Forelimb muscle (tissue), 1 donor: ENCODE measurements around the gene GDF7. TPM values are rescaled to one million over a fixed set of nuclear protein-coding genes. Genes with fewer than 3 reads are reported as not detected.

ENCODE experiments used
- DNase-seq: peaks from one replicate; pipeline ENCODE4 v3.0.0-alpha.2; 2013; ENCODE audit warnings: low read depth
- polyA plus RNA-seq: library from polyadenylated mRNA; unstranded; fragments of 120-200 nt; gene quantifications from one replicate; pipeline ENCODE4 v1.2.1, GENCODE V29; 2013; ENCODE audit not compliant: insufficient read length

The GDF7 gene
- polyA plus RNA-seq, 1 donor, result 0.66 TPM

DNA sequence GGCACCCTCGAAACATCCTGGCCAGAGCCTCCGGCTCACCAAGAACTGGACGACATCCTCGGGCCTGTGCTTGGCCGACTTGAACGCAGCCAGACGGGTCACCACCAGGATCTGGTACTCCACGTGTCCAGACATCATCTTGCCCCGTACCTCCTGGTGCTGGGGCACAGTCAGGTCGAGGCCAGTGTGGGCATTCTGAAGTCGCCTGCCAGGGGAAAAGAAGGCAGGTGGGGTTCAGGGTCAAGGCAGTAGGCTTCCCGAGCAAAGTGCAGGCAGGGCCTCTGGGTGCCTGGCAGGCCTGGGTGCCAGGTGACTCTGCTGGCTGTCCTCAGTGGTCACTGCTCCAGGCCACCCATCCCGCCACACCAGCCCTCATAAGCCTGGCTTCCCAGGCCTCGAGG is 21.6 kb upstream of the GDF7 start:
- no peak for DNase-seq

DNA sequence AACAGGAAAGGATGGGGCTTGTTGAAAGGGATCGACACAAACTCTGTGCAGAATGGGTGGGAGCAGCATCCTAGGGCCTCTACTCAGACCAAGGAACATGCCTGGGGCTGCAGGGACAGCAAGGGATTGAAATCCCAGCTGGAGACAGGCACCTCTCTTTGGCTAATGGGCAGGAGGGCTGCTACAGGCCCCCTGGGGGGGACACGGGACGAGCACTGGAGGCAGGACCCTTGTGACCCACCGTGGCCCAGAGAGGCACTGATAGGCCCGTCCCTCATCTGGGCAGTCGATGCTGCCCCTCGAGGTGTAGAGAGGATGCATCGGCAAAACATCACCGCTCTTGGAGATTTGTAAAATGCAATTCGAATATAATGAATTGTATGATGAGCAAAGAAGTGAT is 21.2 kb upstream of the GDF7 start:
- no peak for DNase-seq

DNA sequence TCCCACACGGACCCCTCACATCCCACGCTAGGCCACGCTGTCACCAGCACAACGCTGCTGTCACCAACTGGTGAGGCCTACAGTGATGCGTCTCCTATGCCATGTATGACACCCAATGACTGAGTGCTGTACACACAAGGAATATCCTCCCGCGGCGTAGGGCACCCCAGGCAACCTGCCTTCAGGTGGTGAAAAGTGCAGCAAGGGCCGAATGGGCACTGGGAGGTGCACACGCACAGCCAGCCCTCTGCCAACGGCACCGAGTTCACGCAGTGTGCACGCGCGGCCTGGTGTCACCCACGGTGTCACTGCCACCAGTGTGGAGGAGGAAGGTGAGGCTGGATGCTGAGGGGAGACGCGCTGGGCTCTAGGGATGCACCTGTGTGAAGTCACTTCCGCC is 20.5 kb upstream of the GDF7 start:
- DNase-seq, result no peak

DNA sequence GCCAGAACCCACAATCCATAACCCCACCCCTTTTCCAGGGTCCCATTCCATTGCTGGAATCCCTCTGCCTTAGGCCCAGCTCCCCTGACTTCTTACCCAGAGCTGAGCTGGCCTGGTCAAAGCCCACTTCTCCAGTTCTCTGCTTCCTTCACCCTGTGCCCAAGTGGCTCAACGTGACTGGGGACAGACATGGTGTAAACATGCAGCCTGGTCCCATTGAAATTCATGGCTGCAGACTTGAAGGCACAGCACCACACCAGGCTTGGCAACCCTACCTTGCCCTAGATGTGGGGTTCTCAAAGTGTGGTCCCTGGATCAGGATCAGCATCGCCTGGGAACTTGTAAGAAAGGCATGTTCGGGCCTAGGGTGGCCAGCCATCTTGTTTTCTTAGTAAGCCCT is 19.7 kb upstream of the GDF7 start:
- no peak for DNase-seq

DNA sequence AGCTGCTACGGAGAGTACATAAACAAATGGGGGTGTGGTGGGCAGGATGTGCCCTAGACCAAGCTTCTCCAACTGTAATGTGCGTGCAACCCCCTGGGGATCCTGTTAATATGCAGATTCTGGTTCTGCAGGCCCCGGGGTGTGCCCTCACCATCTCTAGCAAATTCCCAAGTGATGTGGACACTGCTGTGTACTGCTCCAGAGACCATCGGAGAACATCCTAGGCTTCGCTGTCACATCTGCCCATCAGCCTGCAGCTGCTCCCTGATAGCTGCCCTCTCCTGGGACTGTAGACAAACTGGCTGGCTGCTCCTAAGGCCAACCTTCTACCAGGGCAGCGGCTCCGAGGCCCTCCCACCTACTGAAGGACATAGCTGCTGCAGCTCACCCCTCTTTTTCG is 19.2 kb upstream of the GDF7 start:
- DNase-seq, result no peak

DNA sequence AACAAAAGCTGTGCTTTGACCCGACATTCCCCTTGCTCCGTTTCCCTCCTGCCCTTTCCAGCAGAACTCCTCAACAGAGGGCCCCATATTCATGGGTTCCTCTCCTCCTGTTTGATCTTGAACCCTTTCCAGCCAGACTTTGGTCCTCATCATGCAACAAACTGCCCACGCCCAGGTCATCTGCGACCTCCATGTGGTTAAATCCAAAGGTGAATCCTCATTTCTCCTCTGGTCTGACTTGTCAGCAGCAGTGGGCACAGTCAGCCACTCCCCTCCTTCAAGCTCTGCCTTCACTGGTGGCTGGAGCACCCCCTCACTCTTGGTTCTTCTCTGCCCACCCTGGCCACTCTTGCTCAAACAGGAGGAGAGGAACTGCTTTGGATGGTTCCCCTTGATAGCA is 18.7 kb upstream of the GDF7 start:
- DNase-seq, result no peak

DNA sequence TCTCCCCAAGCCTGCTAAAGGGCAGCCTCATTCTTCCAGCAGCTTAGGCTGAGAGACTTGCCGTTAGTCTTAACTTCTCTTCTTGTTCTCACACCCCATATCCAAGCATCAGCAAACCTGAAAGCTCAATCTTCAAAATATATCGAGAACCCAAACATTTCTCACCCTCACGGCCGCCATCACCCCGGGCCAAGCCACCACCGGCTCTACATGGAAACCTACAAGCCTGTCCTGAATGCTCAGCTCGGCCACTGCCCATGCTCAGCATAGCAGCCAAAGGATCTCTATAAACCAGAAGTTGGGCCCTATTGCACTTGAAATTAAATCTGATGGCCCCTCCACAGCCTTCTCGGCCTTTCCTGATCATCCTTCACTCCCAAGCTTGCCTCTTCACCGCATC is 18.1 kb upstream of the GDF7 start:
- DNase-seq, result no peak

DNA sequence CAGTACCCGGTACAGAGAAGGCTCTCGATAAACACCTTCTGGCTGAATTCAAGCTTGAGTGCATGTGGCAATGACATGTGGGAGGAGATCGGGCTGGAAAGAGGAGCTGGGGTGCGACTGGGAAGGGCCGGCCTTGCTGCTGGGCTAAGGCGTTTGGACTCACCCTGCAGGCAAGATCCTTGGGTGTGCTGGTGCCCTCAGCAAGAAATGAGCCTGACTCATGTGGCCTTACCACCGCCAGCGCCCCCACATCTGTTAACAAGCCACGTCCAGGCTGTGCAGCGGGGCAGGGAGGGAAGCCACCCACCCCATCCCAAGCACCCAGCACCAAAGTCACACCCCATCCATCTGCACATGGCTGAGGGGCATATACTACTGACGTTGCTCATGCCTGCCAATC is 17.4 kb upstream of the GDF7 start:
- DNase-seq, result no peak

DNA sequence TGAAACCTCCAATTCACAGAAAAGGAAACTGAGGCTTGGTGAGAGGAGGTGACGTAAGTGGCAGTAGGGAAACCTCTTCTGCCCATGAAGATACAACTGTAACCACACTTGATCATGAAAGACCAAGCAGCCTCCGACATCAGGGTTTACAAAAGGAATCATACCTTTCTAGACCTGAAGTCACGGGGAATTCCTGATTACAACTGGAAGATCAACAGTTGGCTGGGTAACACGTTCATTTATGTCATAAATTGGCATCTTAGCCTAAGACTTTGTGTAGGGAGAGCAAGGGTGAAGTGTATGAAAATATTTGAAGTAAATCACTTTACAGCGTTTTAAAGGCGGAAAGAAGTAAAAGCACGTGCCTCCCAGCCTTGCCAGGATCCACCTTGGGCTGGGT is 17.0 kb upstream of the GDF7 start:
- no peak for DNase-seq

DNA sequence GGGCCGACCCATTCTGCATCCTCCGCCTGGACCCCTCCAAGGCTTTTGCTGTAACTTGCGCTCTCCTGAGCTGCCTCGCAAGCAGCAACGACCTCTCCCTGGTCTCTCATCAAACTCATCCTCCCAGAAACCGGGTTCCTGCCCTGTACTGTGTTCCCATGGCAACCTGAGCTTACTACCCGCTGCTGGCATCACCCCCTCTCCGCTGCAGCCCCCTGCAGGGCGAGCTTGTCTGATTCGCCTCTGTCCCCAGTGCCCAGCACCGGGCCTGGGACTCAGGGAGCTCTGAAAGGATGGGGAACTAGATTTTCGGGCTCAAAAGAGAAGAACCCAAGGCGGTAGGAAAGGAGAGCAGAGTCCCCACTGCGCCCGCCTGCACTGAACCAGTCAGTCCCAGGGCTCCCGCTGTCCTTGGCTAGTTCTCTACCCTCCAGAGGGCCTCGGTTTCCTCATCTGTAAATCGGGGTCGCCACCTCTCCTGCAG is 16.5 kb upstream of the GDF7 start:
- no peak for DNase-seq

DNA sequence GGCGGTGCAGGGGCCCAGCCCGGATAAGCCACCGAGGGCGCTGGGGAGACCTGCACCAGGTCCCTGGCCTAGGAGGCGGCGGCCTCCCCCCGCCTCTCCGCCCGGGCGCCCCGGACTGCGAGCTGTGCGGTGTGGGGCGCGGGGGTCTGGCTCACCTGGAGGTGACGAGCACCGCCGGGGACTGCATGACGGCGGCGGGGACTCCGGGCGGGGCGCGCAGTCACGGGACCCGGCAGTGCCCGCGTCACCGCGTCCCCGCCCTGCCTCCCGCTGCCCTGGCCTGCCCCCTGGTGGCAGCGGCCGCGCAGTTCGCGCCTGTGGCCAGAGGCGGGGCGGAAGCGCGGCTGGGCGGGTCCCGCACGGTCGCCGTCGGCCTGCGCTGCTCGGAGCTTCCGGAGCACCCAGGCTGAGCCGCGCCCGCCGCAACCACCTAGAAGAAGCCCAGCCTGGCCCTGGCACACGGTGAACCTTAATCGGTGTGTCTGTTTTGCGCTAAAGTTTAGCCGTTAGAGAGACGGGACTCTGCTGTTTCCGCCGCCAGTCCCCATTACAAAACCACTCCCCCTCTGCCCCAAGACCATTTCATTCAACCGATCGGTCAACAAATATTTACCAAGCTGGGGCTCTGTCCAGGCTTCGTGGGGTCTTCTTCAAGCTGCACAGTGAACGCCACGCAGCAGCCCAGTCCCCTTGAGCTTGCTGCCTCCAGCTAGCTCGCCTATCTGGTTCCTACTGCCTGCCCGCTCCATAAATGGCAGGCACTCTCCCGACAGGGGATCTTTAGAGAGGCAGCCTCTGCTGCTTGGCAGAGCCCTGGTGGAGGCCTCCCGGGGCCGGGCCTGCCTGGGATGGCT is 15.8 kb upstream of the GDF7 start, which contains the start of gene HS1BP3:
HS1BP3 (minus strand) TSS at position 222 of the 854 bp plus-strand sequence; CDS start at position 187, 35 bp downstream.
- DNase-seq, result peak; percentile 62

DNA sequence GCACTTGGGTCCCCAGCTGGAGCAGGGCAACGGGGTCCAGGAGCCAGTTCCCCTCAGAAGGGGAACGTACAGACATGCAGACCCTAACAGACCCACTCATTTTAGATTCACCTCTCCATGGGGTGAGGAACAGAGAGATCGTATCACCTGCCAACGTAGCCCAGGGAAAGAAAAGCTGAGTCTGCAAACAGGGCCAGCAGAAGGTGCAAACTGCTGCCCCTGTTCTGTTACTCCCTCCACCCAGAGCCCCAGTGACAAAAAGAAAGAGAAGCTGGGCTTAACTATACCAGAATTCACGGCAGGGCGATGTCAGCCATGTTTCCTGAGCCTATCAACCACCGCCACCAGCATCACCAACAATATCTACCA is 15.2 kb upstream of the GDF7 start:
- no peak for DNase-seq

DNA sequence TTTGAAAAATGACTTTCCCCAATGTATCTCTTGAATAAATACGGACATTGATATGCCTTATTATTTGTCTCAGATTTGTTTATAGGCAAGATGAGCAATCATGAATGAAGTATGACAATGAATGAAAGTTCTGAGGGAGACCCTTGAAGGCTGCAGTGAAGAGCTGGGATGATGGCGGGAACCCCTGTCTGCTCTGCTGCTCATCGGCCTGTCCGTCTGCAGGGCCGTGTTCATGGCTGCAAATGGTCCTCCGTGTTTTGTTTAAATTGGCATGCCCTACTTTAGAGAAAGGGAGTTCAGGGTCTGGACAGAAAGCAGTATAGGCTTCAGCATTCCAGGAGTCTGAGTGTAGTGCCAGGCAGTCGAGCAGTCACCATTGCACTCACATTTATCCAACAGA is 14.8 kb upstream of the GDF7 start:
- no peak for DNase-seq

DNA sequence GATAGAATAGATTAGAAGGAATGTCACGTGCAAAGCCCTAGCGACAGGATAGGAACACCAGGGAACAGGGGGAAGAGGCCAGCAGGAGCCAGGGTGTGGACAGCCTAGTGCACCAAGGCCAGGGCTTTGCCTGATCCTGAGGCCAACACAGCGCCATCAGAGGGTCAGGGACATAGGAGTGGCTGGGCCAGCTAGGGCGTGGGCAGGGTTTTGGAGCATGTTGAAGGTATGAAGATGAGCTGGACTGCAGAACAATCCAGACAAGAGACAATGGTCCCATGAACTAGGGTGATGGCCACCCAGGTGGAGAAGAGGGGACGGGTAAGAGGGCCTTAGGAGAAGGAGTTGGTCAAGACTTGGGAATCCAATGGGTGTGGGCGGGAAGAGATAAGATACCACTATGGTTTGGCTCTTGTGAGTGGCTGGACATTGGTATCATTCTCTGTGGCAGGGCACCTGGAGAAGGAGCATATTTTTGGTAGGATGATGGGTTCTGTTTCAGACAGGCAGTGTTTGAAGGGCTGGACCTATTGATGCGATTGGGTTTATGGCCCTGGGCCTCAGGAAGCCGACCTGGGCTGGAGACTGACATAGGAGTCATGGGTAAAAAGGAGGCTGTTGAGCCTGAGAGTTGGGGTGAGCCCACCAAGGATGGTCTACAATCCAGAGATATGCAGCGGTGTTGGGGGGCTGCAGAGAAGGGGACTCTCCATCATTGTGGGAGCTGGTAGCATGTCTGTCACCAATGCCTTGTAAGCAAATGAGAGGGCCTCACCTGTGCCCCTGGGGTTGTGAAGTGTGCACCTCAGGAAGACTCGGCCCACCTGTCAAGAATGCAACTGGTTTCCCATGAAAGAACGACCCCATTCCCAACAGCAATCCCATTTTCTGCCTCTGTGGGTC is 14.0 kb upstream of the GDF7 start:
- no peak for DNase-seq

DNA sequence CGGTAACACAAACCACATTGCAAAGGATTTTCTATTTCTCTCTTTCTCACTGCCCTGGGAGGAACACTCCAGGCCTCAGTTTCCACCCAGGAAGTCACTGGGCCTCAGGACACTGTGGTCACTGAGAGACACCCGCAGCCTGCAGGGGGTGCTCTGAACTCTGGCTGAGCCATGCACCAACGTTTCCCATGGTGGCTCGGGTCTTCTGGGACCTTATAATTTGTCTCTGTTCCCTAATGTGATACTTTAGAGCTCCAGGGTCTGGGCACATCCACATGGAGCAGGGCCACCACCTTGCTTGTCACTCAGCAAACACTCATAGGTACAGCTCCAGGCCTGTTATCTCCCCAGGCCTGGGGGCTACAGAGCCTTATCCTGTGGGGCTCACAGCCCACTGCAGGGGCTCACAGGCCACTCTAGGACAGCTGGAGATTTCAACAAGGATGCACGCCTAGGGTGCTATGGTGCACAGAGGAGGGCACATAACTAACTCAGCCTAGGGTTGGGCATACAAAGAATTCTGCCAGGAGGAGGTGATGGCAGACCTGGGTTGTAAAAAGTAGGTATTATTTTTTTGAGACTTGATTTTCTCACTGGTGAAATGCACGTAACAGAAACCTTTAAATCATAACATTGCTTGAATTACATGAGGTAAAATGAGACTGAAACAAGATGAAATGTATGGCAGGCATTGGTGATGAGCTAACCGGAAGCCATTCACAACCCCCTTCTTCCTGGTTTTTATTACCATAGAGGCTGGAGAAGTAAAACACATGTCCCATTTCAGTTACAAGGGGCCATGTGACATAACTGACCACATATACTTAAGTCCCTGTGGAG is 13.0 kb upstream of the GDF7 start:
- DNase-seq, result no peak

DNA sequence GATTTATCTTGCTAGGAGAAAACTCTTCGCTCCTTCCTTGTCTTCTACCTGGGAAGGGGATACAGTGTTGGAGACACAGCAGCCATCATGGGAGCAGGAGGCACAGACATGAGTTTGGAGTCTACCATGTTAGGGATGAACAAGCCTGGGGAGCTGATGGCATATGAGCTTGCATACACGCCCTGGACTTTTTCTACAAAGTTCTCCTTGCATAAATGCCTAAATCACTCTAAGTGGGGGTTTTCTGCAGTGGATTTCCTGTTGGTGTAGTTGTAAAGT is 12.5 kb upstream of the GDF7 start:
- DNase-seq, result no peak

DNA sequence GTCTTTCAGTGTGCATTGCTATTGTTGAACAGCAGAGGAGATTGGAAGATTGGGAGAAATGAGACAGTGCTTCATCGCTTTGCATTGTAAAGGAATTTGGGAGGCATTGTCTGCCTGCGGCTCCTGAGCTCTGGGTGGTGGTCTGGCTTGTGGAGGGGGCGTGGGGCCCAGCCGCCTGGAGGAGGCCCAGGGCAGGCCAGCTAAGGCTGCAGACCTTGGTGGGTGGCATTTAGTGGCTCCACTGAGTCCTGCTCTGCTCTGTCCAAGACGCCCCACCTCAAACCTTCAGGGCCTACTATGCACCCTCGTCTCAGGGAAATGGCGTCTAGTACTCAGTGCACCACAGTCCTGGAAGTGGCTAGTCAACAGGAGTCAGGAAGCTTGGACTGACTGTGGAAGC is 10.4 kb upstream of the GDF7 start:
- DNase-seq, result no peak

DNA sequence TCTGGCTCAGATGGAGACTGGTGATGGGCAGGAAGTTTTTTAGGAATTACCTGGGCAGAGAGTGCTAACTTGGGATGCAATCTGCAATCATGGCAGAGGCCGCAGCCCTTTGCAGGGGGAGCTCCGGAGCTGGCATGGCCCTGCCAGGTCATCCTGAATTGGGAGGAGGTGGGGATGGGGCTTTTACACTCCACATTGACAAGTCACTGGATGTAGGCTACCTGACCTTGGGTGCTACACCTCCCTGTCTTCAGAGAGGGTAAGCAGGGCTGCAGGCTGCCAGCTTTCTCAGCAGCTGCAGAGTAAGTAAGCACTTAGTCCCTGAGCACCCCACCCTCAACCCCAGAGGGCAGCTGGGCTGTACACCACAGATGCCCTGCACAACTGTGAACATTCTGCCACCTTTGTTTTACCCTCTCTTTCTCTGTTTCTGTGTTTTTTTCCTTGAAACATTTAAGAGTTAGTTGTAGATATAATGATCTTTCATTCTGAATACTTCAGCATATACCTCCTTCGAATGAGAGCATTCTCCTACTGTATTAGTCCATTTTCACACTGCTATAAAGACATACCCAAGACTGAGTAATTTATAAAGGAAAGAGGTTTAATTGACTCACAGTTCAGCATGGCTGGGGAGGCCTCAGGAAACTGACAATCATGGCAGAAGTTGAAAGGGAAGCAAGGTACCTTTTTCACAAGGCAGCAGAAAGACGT is 9.3 kb upstream of the GDF7 start:
- DNase-seq, result no peak

DNA sequence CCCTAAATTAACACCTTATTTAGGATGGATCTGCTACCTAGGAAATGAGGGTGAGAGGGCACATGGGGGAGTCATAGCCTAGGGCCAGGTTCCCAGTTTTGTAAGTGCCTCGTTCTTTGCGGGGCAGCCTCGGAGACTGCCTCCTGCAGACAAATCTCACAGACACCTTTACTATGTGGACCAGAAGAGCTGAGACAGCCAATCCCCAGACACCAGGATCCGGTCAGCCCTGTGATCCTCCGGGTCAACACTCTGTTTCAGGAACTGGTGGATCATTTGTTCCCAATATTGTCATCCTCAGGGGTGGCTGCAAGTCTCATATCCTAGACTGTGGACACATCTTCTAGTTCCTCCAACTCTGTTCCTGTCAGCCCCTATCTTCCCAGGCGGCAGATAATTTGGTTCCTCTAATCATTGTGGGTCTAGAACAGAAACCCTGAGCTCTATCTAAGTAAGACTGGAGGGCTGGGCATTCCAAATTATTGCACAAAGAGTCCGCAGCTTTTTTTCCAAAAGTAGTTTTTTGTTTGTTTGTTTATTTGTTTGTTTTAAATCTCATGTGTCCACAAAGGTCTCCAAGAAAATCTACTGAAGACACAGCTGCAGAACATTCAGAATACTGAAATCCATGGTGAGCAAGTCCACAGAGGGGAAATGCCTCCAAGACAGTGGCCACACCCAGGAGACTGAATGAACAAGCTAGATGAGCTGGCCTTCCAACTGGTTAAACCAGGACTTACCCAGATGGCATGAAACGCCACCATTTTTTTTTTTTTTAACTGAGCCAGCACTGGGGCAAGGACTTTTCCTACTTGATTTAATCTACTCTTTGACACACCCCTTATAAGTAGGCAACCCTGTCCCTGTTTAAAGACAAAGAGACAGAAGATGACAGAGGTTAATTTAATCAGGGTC is 6.2 kb upstream of the GDF7 start:
- DNase-seq, result no peak
